Common myeloid progenitor, CD34-positive (primary cell): ENCODE results near the gene TPK1.

Experiments
- CTCF ChIA-PET: fragments of 350-600 bp; sonication (Branson Sonifier 250); formaldehyde crosslinking; loops from one replicate; lab custom pipeline; 2021; ENCODE audit warnings: antibody characterized with exemption; lab: Charles Lee
- POLR2A ChIA-PET: fragments of 350-600 bp; sonication (Branson Sonifier 250); formaldehyde crosslinking; loops from one replicate; lab custom pipeline; 2021; ENCODE audit warnings: antibody characterized with exemption; lab: Charles Lee
- DNase-seq, 3 donors: peaks; one replicate each; pipeline versions ENCODE4 v3.0.0 to v3.0.0-alpha.2; 2013
- H3K27ac ChIP-seq, 2 experiments: 1 replicate in 1 of 2; 2 replicates in 1 of 2; pipeline ENCODE4 v1.7.0; 2013; ENCODE audit warnings: inconsistent platforms in 2 of 2, low read length in 2 of 2, mild to moderate bottlenecking in 2 of 2, low read depth in 1 of 2, moderate library complexity in 1 of 2; ENCODE audit not compliant: severe bottlenecking in 2 of 2, insufficient read depth in 1 of 2, poor library complexity in 1 of 2
- H3K27me3 ChIP-seq, 5 experiments: replicated peaks in 2 of 5; 1 replicate in 3 of 5; 2 replicates in 2 of 5; pipeline versions ENCODE4 v1.6.1 to v1.7.0; 2013; ENCODE audit warnings: low read length in 4 of 5, mild to moderate bottlenecking in 2 of 5, moderate library complexity in 2 of 5, inconsistent platforms in 1 of 5; ENCODE audit not compliant: insufficient read depth in 5 of 5, control insufficient read depth in 4 of 5
- H3K36me3 ChIP-seq, 4 experiments: 1 replicate in 2 of 4; 2 replicates in 2 of 4; pipeline versions ENCODE4 v1.6.1 to v1.7.0; 2013; ENCODE audit warnings: low read length in 3 of 4, control low read depth in 1 of 4, mild to moderate bottlenecking in 1 of 4; ENCODE audit not compliant: control insufficient read depth in 4 of 4, insufficient read depth in 4 of 4
- H3K4me1 ChIP-seq, 4 experiments: 1 replicate in 3 of 4; 2 replicates in 1 of 4; pipeline versions ENCODE4 v1.6.1 to v1.7.1; 2013; ENCODE audit warnings: low read length in 3 of 4, mild to moderate bottlenecking in 3 of 4, control low read depth in 1 of 4, inconsistent platforms in 1 of 4, moderate library complexity in 1 of 4; ENCODE audit not compliant: control insufficient read depth in 4 of 4, insufficient read depth in 4 of 4; ENCODE audit errors: control extremely low read depth in 1 of 4
- H3K4me3 ChIP-seq, 7 experiments: 1 replicate in 4 of 7; 2 replicates in 3 of 7; pipeline versions ENCODE4 v1.5.1 to v1.7.0; 2013; ENCODE audit warnings: mild to moderate bottlenecking in 7 of 7, low read length in 6 of 7, moderate library complexity in 6 of 7, inconsistent platforms in 2 of 7, low read depth in 2 of 7, control low read depth in 1 of 7; ENCODE audit not compliant: insufficient read depth in 4 of 7, control insufficient read depth in 1 of 7; ENCODE audit errors: extremely low read depth in 1 of 7
- H3K9me3 ChIP-seq, 5 experiments: 1 replicate in 4 of 5; 2 replicates in 1 of 5; pipeline versions ENCODE4 v1.6.1 to v1.7.1; 2013; ENCODE audit warnings: low read length in 4 of 5, mild to moderate bottlenecking in 2 of 5, inconsistent platforms in 1 of 5, low read depth in 1 of 5, moderate library complexity in 1 of 5; ENCODE audit not compliant: control insufficient read depth in 4 of 5, insufficient read depth in 2 of 5; ENCODE audit errors: control extremely low read depth in 1 of 5
- WGBS: methylation state at CpG from one replicate; pipeline ENCODE4 v1.1.5; 2013; ENCODE audit not compliant: insufficient coverage; 5-methylcytosine and 5-hydroxymethylcytosine counted together

The TPK1 gene

GRCh38 chr7:144720710-144721109 lies 115.1 kb downstream of the TPK1 start:
- no CpG with 5 or more reads among the region's 3 CpGs for WGBS
- Histone ChIP-seq H3K36me3 (no peaks in the 10 kb centered on the region), H3K27ac (no peak overlapping the region), H3K4me1 (no peaks in the 10 kb centered on the region), H3K4me3 (no peak overlapping the region), H3K27me3 (no peaks in the 10 kb centered on the region), H3K9me3 (peaks cover 0 to 2% (median 0%) of the 10 kb centered on the region in 5 experiments)
- POLR2A ChIA-PET: no interaction called here
- DNase-seq: no peak
- CTCF ChIA-PET: no interaction called here

DNA sequence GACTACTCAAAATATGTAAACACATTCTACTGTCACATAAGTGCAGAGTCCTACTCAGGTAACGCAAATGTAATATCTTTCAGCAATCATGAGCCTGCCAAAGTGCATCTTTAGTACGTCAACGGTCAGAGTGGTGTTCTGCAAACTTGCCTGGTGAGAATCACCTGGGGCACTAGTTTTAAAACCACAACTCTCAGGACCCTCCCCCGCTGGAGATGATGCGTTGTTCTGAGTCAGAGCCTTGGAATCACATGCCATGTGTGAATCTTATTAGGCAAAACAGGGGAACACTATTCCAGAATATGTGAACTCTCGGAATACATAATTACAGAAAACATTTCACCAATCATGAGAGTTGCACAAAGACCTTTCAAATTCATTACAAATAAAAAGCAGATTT lies 115.7 kb downstream of the TPK1 start:
- 100% methylated on average over 4 of the region's 6 CpGs for WGBS
- ChIA-PET CTCF (no interaction called here), POLR2A (no interaction called here)
- H3K4me1 ChIP-seq: no peaks in the 10 kb centered on the region
- H3K9me3 ChIP-seq: peaks cover 0 to 2% (median 0%) of the 10 kb centered on the region in 5 experiments
- H3K27me3 ChIP-seq: no peaks in the 10 kb centered on the region
- H3K27ac ChIP-seq: no peak overlapping the region
- no peak for DNase-seq
- no peak overlapping the region for H3K4me3 ChIP-seq
- no peaks in the 10 kb centered on the region for H3K36me3 ChIP-seq

DNA sequence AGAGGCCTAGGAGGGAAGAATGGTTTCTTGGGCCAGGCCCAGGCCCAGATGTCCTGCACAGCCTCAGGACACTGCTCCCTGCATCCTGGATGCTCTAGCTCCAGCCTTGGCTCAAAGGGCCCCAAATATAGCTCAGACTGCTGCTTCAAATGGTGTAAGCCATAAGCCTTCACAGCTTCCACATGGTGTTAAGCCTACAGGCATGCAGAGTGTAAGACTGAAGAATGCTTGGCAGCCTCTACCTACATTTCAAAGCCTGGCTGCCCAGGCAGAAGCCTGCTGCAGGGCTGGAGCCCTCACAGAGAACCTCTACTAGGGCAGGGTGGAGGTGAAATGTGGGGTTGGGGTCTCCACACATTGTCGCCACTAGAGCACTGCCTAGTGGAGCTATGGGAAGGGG lies 118.1 kb downstream of the TPK1 start:
- CTCF ChIA-PET: no interaction called here

GRCh38 chr7:144713850-144714249 lies 122.0 kb downstream of the TPK1 start:
- ChIA-PET POLR2A (no interaction called here), CTCF (no interaction called here)
- H3K4me1 ChIP-seq: no peaks in the 10 kb centered on the region
- no peak overlapping the region for H3K4me3 ChIP-seq
- WGBS: 0% methylated on average over 1 of the region's 2 CpGs
- no peaks in the 10 kb centered on the region for H3K27me3 ChIP-seq
- no peaks in the 10 kb centered on the region for H3K36me3 ChIP-seq
- peak in 1 of 3 donors; percentile 56 for DNase-seq
- no peak overlapping the region for H3K27ac ChIP-seq
- H3K9me3 ChIP-seq: peaks cover 0 to 2% (median 0%) of the 10 kb centered on the region in 5 experiments

More for the DNA sequence above, 118.1 kb downstream of the TPK1 start:
- POLR2A ChIA-PET: no interaction called here
- no peaks in the 10 kb centered on the region for H3K4me1 ChIP-seq
- no peak overlapping the region for H3K27ac ChIP-seq
- 100% methylated on average over 1 of the region's 1 CpG for WGBS
- no peak overlapping the region for H3K4me3 ChIP-seq
- DNase-seq: no peak
- H3K9me3 ChIP-seq: peaks cover 0 to 2% (median 0%) of the 10 kb centered on the region in 5 experiments
- no peaks in the 10 kb centered on the region for H3K36me3 ChIP-seq
- no peaks in the 10 kb centered on the region for H3K27me3 ChIP-seq

DNA sequence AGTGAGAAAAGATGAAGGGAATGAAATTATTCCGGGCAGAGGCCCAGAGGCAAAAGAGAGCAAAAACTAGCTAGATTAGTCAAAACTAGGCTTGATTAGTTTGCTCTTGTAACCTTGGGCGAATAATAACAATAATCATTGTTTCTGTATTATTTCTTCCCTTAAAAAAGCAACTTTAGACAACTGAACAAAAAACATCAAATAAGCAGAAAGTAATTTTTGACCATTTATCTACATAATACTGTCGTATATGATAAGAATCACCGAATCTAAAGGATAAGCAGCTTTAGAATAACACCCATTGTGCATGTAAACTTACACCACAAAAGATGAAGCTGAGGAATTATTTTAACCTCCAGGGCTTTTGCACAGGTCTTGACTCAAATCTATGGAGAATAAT lies 125.1 kb downstream of the TPK1 start:
- H3K27me3 ChIP-seq: no peaks in the 10 kb centered on the region
- CTCF ChIA-PET: no interaction called here
- WGBS: 100% methylated on average over 2 of the region's 4 CpGs
- no peaks in the 10 kb centered on the region for H3K36me3 ChIP-seq
- POLR2A ChIA-PET: no interaction called here
- H3K9me3 ChIP-seq: no peaks in the 10 kb centered on the region
- no peak overlapping the region for H3K4me3 ChIP-seq
- no peak for DNase-seq
- H3K27ac ChIP-seq: no peak overlapping the region
- H3K4me1 ChIP-seq: no peaks in the 10 kb centered on the region

DNA sequence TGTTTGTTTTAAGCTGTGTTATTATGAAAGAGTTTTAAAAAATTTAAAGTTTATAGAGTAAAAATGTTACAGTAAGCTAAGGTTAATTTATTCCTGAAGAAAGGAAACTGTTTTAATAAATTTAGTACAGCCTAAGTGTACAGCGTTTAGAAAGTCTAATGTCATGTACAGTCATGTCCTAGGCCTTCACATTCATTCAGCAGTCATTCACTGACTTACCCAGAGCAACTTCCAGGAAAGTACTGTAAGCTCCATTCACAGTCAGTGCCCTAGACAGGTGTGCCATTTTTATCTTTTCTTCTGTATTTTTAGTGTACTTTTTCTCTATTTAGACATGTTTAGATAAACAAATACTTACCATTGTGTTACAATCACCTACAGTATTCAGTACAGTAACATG lies 126.8 kb downstream of the TPK1 start:
- ChIA-PET POLR2A (interaction anchor here (0.6 kb wide), 1 partner anchor 255 kb away, joined by 3 read pairs; no protein-coding TSS in a partner anchor), CTCF (no interaction called here)
- no peaks in the 10 kb centered on the region for H3K4me1 ChIP-seq
- no peak overlapping the region for H3K27ac ChIP-seq
- H3K36me3 ChIP-seq: no peaks in the 10 kb centered on the region
- H3K27me3 ChIP-seq: no peaks in the 10 kb centered on the region
- H3K4me3 ChIP-seq: no peak overlapping the region
- WGBS: 86% methylated on average over 1 of the region's 1 CpG
- no peaks in the 10 kb centered on the region for H3K9me3 ChIP-seq
- DNase-seq: no peak

GRCh38 chr7:144691240-144691639 lies 144.6 kb downstream of the TPK1 start:
- POLR2A ChIA-PET: no interaction called here
- CTCF ChIA-PET: no interaction called here
- no peak overlapping the region for H3K27ac ChIP-seq
- DNase-seq: no peak
- no peaks in the 10 kb centered on the region for H3K9me3 ChIP-seq
- H3K4me3 ChIP-seq: no peak overlapping the region
- no peaks in the 10 kb centered on the region for H3K4me1 ChIP-seq
- H3K27me3 ChIP-seq: no peaks in the 10 kb centered on the region
- H3K36me3 ChIP-seq: no peaks in the 10 kb centered on the region
